Measurements from ENCODE around the gene PRKCG.

The PRKCG gene

DNA sequence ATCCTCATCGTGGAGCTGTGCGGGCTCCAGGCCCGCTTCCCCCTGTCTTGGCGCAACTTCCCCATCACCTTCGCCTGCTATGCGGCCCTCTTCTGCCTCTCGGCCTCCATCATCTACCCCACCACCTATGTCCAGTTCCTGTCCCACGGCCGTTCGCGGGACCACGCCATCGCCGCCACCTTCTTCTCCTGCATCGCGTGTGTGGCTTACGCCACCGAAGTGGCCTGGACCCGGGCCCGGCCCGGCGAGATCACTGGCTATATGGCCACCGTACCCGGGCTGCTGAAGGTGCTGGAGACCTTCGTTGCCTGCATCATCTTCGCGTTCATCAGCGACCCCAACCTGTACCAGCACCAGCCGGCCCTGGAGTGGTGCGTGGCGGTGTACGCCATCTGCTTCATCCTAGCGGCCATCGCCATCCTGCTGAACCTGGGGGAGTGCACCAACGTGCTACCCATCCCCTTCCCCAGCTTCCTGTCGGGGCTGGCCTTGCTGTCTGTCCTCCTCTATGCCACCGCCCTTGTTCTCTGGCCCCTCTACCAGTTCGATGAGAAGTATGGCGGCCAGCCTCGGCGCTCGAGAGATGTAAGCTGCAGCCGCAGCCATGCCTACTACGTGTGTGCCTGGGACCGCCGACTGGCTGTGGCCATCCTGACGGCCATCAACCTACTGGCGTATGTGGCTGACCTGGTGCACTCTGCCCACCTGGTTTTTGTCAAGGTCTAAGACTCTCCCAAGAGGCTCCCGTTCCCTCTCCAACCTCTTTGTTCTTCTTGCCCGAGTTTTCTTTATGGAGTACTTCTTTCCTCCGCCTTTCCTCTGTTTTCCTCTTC is 8.0 kb upstream of the PRKCG start:
- no peak for DNase-seq

DNA sequence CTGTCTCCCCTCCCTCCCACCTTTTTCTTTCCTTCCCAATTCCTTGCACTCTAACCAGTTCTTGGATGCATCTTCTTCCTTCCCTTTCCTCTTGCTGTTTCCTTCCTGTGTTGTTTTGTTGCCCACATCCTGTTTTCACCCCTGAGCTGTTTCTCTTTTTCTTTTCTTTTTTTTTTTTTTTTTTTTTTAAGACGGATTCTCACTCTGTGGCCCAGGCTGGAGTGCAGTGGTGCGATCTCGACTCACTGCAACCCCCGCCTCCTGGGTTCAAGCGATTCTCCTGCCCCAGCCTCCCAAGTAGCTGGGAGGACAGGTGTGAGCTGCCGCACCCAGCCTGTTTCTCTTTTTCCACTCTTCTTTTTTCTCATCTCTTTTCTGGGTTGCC is 7.4 kb upstream of the PRKCG start:
- no peak for DNase-seq

DNA sequence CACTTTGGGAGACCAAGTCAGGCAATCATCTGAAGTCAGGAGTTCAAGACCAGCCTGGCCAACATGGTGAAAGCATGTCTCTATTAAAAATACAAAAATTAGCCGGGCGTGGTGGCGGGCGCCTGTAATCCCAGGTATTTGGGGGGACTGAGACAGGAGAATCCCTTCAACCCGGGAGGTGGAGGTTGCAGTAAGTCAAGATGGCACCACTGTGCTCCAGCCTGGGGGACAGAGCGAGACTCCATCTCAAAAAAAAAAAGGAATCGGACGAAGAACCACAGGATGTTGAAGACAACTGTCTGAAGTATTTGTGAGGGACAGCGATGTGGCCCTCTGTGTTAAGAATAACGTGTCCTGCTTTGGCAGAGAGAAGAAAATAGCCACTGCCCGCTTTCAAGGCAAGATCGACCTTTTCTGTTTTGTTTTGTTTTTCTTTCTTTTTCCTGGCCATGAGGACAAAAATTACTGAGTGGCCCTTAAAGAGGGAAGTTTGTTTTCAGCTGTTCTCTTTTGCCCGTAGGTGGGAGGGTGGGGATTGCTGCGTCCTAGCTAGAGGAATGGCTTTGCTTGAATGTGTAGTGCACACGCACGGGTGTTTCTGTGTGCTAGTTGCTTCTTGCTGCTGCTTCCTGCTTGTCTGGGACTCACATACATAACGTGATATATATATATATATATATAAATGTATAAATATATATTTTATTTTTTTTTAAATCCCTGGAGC is 6.2 kb upstream of the PRKCG start:
- no peak for DNase-seq

DNA sequence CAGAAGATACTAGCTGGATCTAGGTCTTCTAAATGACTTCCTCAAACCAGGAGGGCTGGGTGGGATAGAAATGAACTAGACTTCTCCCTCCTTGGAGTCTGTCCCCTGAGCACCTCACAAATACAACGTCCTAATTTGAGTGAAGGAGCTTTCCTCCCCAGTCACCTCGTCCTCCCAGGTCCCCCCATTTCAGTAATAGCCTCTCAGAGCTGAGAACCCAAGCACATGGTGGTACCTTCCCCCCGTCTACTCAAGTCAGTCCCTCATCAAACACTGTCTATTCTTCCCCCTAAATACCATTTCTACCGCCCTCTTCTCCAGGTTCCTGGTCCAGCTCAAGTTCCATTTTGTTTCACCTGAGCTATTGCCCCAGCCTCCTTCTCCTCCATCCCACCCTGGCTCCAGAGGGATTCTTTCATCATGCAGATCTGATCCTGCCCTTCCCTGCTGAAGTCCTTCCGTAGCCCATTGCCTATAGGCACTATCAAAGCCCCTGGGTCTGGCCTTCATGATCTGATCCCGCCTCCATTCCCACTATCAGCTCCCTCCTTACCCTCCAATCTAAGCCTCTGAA is 5.3 kb upstream of the PRKCG start:
- no peak for DNase-seq

DNA sequence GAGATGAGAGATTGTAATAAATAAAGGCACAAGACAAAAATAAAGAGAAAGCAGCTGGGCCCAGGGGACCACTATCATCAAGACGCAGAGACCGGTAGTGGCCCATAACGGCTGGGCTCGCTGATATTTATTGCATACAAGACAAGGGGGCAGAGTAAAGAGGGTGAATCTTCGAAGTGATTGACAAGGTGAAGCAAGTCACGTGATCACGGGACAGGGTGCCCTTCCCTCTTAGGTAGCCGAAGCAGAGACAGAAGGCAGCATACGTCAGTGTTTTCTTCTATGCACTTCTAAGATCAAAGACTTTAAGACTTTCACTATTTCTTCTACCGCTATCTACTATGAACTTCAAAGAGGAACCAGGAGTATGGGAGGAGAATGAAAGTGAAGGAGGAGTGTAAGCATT is 4.6 kb upstream of the PRKCG start:
- no peak for DNase-seq

DNA sequence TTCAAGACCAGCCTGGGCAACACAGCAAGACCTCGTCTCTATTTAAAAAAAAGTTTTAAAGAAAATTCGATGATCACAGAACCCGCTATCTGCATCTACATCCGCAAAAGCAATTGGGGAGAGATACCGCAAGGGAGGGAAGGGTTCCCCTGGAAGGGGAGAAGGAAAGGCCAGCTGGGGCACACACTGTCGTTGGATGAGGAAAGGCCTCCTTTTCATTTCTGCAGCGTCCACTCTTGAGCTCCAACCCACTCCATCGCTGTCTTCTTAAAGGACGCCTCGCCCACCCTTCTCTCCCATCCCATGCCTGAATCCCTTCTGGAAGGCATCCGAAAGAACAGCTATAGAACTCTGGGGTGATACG is 3.2 kb upstream of the PRKCG start:
- no peak for DNase-seq

DNA sequence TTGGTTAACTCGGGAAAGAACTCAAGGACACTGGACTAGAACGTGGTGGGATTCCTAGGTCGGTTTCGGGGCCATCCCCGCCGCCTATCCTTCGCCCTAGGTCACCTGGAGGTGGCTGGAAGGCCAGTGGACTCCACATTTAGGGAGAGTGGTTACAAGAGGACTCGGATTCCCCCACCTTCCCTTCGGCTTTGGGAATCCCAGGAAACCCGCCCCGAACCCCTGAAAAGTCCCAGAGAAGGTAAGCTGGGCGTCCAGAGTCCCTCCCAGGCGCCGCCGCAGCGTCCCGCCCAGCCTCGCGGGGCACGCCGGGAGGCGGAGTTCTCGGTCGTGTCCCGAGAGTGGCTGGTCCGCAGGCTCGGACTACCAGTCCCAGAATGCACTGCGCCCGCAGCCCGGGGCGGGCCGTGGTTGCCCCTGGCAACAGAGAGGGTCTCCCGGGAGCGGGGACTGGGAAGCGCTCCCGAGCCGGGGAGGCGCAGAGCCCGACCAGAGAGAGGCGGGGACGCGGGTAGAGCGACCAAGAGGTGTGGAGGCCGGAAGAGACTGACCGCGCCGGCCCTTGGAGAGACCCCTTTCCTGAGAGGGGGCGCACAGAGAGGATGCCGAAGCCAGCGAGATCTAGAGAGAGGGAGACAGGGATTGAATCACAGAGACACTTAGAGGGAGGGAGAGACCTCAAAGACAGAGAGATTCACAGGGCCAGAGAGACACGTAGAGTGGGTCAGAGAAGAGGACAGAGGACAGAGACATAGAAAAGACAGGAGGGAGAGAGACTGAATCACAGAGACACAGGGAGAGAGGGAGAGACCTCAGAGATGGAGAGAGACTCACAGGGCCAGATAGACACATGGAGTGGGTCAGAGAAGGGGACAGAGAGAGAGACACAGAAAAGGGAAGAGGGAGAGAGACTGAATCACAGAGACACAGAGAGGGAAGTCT is 2.6 kb upstream of the PRKCG start:
- peak; percentile 91 for DNase-seq

DNA sequence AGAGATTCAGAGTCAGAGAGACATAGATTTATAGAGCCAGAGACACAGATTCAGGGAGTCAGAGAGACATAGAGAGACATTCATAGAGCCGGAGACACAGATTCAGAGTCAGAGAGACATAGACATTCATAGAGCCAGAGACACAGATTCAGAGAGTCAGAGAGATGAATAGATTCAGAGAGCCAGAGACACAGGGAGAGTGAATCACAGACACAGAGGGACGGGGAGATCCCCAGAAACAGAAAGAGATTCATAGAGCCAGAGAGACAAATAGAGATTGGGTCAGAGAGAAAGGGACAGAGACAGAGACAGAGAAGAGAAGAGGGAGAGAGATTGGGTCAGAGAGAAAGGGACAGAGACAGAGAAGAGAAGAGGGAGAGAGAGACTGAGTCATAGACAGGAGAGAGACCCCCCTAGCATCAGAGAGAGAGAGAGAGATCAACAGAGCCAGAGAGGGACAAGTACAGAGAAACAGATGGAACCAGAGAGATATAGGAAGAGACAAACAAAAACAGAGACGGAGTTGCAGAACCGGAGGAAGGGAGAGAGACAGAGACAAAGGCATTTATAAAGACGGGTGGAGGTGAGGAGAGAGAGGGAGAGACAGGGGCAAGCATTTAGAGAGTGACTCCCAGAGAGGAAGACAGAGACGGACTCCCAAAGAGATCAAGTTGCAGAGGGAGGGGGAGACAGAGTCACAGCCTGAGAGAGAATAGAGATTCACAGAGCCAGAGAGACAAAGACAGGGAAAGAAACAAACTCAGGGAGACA is 1.1 kb upstream of the PRKCG start:
- DNase-seq = no peak

DNA sequence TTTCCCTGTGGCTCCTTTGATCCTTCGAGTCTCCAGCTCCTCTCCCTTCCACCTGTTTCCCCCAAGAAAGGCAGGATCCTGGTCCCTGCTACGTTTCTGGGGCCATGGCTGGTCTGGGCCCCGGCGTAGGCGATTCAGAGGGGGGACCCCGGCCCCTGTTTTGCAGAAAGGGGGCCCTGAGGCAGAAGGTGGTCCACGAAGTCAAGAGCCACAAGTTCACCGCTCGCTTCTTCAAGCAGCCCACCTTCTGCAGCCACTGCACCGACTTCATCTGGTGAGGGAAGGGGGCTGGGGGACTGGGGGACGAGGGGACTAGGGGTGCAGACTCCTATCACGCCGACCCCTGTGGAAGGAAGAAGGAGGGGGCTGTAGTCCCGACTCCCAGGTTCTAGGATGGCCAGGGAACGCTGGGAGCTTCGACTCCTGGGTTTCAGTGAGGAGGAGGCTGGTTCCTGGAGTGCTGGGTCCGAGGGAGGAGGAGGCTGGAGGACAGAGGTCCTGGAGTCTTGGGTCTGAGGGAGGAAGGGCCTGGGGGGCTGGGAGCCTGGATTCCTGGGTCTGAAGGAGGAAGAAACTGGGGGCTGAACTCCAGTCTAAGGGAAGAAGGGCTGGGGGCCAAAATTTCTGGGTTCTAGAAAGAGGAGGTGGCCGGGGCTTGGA is 524 bp downstream of the PRKCG start:
- no peak for DNase-seq

DNA sequence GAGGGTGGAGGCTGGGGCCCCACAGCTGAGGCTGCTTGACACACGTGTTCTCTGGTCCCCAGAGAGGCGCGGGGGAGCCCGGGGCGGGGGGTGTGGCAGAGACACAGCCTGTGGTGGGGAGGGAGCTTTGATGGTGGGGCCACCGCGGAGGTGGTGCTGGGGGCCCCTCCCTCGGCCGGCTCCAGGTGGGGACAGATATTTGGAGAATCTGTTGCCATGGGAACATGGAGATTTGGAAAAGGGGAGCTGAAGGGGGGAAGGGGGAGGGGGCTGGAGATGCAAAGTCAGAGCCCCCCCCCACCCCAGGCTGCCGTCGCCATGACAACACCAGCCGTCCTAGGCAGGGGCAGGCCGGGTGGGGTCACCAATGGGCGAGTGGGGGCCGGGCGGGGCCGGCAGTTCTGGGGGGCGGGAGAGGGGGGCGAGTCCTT is 1.2 kb downstream of the PRKCG start:
- DNase-seq = no peak

DNA sequence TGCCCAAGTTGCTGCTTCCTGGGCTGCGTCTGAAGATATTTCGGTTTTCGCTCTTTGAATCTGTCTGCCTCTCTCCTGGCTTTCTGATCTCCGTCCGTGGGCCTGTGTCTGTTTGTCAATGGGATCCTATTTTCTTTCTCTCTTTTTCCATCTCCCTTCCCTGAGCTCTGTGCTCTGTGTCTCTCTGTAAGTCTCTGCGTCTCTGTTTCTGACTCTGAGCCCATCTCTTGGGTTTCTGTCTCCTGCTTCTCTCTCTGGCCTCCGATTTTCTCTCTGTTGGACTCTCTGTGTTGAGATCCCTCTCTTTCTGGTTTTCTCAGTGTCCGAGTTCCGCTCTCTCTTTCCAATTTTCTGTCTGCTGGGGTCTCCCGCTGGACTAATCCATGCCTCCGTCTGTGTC is 1.7 kb downstream of the PRKCG start:
- no peak for DNase-seq

DNA sequence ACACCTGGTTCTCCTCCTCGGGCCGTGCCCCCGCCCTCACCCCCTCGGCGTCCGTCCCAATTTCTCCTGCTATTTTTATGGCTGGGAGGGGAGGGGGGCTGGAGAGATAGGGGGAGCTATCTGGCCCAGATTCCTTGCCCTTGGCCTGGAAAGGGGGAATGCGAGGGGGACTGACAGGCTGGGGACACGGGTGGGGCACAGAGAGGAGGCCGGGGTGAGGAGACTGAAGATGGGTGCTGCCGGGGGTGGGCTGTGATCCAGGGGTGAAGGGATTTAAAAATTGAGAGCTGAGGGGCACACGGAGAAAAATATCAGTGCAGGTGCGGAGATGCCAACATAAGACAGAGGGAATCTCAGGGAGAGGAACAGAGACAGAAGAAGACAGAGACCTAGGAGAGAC is 2.3 kb downstream of the PRKCG start:
- DNase-seq = no peak

DNA sequence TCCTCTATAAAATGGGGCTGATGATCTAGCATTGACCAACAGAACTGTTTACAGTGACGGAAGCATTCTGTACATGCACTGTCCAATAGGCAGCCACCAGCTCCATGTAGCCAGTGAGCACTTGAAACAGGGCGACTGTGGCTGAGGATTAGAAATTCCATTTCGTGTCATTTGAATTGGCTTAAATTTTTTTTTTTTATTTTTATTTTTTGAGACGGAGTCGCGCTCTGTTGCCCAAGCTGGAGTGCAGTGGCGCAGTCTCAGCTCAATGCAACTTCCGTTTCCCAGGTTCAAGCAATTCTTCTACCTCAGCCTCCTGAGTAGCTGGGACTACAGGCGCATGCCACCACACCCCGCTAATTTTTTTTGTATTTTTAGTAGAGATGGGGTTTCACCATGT is 3.0 kb downstream of the PRKCG start:
- no peak for DNase-seq

DNA sequence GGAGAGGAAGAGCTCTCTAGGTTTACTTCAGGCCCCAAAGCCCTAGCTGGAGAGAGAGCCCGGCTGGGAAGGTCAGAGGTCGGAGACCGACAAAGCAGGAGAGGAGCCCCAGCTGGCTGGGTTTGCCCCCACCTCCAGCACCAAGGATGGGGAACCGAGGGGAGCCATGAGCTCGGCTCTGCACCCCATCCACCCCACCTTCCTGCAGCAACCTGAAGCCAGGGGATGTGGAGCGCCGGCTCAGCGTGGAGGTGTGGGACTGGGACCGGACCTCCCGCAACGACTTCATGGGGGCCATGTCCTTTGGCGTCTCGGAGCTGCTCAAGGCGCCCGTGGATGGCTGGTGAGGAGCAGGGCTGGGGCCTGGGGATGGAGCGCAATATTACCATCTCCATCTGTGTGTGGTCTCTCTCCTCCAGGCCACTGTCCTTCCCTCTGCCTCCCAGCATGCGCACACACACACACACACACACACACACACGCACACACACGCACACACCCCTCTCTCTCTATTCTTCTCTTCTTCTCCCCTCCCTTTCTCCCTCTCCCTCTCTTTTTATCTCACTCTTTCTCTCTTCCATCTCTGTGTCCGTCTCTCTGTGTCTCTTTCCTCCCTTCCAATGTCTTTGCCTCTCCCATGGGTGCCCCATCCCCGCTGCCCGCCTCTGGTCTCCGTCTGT is 10.4 kb downstream of the PRKCG start:
- no peak for DNase-seq

DNA sequence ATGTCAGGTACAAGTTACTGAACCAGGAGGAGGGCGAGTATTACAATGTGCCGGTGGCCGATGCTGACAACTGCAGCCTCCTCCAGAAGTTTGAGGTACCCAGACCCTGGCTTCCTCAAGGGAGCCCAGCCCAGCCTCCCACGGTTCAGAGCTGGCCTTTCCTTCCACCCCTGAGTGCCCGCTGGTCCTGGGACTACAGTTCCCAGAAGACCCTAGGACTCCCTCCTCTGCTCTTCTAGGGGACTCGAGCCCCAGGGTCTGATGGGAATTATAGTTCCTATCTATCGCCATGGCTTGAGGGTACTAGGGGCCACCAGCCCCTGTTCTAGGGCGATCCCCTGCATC is 11.0 kb downstream of the PRKCG start:
- no peak for DNase-seq

DNA sequence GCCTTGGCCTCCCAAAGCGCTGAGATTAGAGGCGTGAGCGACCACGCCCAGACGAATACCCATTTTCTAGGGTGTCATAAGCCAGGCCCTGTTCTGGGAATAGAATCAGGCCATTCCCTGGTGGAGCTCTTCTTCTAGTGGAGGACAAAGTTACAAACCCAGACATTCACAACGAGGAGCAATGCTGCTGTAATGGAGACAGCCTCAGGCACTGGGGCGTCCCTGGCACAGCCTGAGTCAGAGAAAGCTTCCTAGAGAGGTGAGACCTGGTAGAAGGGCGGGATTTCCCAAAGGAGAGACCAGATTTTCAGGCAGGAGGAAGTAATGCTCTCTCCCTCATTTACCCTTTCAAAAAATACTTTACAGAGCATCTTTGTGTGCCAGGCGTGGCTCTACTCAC is 12.7 kb downstream of the PRKCG start:
- no peak for DNase-seq

DNA sequence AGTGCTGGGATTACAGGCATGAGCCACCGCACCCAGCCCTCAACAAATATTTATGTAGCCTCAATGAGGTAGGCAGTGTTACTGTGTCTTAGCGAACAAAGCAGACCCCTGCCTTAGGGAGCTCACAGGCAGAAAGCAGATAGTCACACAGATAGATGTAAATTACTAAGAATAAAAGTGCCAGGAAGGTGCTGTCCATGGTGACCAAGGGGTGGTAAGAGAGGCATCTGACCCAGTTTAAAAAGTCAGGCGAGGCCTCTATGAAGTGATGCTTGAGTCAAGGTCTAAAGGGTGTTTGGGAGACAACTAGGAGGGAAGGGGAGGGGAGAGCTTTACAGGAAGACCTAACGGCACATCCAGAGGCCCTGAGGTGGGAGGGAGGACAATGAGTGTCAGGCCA is 14.7 kb downstream of the PRKCG start:
- no peak for DNase-seq

DNA sequence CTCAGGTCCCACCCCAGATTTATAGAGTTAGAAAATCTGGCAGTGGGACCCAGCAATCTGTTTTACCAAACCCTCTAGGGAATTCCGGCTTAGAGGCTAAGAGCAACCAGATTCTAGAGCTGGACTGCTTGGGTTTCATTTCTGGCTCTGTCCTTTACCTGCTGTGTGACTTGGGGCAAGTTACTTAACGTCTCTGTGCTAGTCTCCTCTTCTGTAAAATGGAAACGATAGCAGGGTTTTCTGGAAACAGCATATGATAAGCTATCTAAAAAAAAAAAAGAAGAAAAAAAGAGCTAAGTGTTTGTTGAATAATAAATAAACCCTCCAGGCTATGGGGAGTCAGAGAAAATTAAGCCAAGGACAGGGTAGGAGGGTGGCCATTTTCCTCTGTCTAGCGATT is 15.5 kb downstream of the PRKCG start:
- no peak for DNase-seq

DNA sequence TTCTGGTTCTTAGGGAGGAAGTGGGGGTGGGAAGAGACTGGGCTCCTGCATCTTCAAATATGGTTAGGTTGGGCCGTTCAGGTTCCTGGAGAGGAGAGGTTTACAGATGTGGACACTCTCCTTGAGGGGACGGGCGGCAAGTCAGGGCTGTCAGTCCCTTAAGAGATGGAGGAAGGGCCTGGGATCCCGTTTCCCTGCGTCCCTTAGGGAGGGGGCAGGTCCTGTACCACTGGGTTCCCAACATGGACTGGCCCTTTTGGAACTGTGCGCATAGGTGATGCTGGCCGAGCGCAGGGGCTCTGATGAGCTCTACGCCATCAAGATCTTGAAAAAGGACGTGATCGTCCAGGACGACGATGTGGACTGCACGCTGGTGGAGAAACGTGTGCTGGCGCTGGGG is 16.2 kb downstream of the PRKCG start:
- no peak for DNase-seq

DNA sequence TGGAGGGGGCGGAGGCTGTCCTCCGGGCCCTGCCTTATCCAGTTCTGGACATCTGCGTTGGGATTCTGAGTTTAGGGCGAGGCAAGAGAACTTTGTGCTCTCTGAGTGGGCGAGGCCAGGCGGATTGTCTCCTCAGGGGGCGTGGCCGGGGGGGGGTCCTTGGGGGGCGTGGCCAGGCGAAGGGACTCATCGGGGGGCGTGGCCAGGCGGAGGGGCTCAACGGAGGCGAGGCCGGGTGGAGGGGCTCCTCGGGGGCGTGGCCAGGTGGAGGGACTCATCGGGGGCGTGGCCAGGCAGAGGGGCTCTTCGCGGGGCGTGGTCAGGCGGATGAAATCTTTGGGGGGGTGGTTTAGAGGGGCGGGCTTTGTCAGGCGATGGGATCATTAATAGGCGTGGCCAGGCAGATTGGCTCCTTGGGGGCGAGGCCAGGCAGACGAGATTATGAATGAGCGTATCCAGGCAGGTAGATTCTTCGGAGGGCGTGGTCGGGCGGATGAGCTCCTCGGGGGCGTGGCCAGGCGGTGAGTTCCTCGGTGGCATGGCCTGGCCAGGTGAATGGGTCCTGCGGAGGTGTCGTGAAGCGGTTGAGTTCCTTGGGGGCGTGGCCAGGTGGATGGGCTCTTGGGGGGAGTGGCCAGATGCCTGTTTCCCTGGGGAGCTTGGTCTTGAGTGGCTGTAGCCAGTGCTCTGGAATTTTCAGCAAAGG is 16.8 kb downstream of the PRKCG start:
- DNase-seq = no peak

Measured in NCI-H1092 (cell line).